Sigmoid colon (tissue), 4 donors: Measurements from ENCODE around the gene PPM1L.

Source experiments
- CTCF ChIP-seq, 4 experiments: fragments of 450-650 bp in 3 of 4; fragments of 200-600 bp in 1 of 4; IDR thresholded peaks; one replicate each; pipeline ENCODE4 v1.5.1; 2016 to 2019; ENCODE audit warnings: antibody characterized with exemption in 4 of 4, mild to moderate bottlenecking in 3 of 4, moderate library complexity in 2 of 4
- EP300 ChIP-seq, 4 donors: sonication (generic); formaldehyde crosslinking; IDR thresholded peaks; one replicate each; pipeline ENCODE4 v1.6.1; 2017; ENCODE audit warnings: antibody characterized with exemption in 4 of 4

GRCh38 chr3:161117646-161118045 lies 361.6 kb downstream of the PPM1L start:
- no peak for TF ChIP-seq CTCF (IDR thresholded peaks at IDR 0.05)
- TF ChIP-seq EP300 (IDR thresholded peaks at IDR 0.05), result no peak
